Uterus (tissue), 2 donors: ENCODE data around the gene COL27A1.

Experiments
- CTCF ChIP-seq, 4 experiments: fragments of 200-600 bp in 2 of 4; fragments of 450-650 bp in 2 of 4; sonication (generic) in 2 of 4; IDR thresholded peaks; one replicate each; pipeline ENCODE4 v1.5.1; 2016 to 2019; ENCODE audit warnings: antibody characterized with exemption in 4 of 4, mild to moderate bottlenecking in 2 of 4, moderate library complexity in 1 of 4
- POLR2A ChIP-seq, 2 donors: fragments of 450-650 bp; IDR thresholded peaks; one replicate each; pipeline ENCODE4 v1.6.1; 2016; ENCODE audit warnings: antibody characterized with exemption in 2 of 2, mild to moderate bottlenecking in 1 of 2, moderate library complexity in 1 of 2

DNA sequence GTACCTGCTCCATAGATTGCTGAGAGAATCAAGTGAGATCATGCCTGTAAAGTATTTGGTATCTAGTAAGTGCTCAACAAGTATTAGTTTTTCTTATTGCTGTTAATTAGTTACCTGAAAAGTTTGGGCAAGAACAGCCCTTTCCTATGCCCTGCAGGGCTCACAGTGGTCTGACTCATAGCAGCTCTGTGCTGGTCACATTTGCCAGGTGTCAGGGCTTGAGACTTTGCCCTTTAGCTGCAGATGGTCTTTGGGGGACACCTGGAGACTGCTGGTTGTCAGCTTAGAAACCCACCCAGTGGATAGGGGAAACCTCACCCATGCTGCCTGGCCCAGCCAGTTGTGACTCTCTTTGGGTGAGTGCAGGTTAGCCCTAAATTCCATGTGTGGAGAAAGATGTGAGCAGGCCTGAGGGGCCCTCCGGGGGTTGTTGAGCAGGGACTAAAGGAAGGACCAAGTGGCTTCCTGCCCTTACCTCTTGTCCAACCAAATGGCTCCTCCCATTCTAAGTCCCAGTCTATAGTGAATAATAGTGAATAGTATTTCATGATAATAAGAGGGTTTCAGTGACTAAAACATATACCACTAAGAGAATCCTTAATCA lies 9.0 kb downstream of the COL27A1 start:
- TF ChIP-seq CTCF (IDR thresholded peaks at IDR 0.05), result no peak
- no peak for TF ChIP-seq POLR2A (IDR thresholded peaks at IDR 0.05)
